ENCODE measurements around the gene NFIB.

- TF ChIP-seq CTCF (IDR thresholded peaks at IDR 0.05) (no peak), POLR2AphosphoS5 (IDR thresholded peaks at IDR 0.05) (no peak), EP300 (IDR thresholded peaks at IDR 0.05; ENCODE audit: low read depth) (no peak)
Observed at GRCh38 chr9:14212077-14212476, 101.9 kb downstream of the NFIB start.
